Measurements from ENCODE around the gene STK40.

STK40 gene

DNA sequence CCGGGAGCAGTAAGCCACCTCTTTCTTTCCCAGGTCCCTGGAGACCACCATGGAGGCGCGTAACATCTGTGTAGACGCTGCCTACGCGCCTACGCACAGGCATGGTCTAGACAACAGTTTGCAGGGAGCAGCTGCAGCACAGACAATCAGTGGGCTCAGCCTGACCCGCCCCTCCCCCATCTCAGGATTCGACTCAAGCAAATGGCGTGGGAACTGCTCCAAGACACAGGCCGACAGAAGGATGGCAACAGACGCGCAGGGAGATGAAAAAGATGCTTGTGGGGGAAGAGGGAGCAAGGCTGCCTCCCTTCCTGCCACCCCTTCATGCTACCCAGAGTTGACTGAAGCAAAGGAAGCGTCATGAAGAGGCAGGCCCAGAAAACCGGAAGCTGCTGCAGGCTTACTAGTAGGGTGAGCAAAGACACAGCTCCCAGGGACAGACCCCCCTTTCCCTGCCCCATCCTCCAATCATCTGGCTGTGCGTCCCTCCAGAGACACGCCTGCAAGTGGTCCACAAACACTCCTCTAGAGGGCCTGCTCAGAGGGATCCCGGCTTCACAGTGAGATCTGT lies 19.5 kb downstream of the STK40 start:
- H3K4me2 ChIP-seq (ENCODE audit: low read length), result no peak overlapping the region
- no peaks in the 10 kb centered on the region for H3K79me2 ChIP-seq (ENCODE audit: low read length)
- no peaks in the 10 kb centered on the region for H3K9me3 ChIP-seq (ENCODE audit: insufficient read depth, low read length)
- H3K9ac ChIP-seq (ENCODE audit: low read length), result no peak overlapping the region
- no peak overlapping the region for H3K4me3 ChIP-seq (ENCODE audit: low read length)
- H2AFZ ChIP-seq (ENCODE audit: low read depth, low read length), result no peak overlapping the region
- H3K36me3 ChIP-seq (replicated peaks; ENCODE audit: low read depth, low read length), result no peaks in the 10 kb centered on the region
- peaks cover 11% of the 10 kb centered on the region for H3K4me1 ChIP-seq (ENCODE audit: low read length)
- H3K27ac ChIP-seq (ENCODE audit: low read length), result no peak overlapping the region
- no peaks in the 10 kb centered on the region for H3K27me3 ChIP-seq (ENCODE audit: low read depth, low read length)
- peaks cover 4% of the 10 kb centered on the region; the same call in 1 of the 2 replicates for H4K20me1 ChIP-seq (ENCODE audit: insufficient read depth, low read length)
- no peak for TF ChIP-seq EZH2phosphoT487 (IDR thresholded peaks at IDR 0.05; ENCODE audit: low read depth)
- no peak for TF ChIP-seq CTCF (IDR thresholded peaks at IDR 0.05; ENCODE audit: low read depth, low read length)

GRCh38 chr1:36365381-36365780 lies 20.3 kb downstream of the STK40 start:
- no peaks in the 10 kb centered on the region for H3K27me3 ChIP-seq (ENCODE audit: low read depth, low read length)
- H2AFZ ChIP-seq (ENCODE audit: low read depth, low read length), result no peak overlapping the region
- peaks cover 11% of the 10 kb centered on the region for H3K4me1 ChIP-seq (ENCODE audit: low read length)
- H3K4me3 ChIP-seq (ENCODE audit: low read length), result no peak overlapping the region
- no peak overlapping the region for H3K4me2 ChIP-seq (ENCODE audit: low read length)
- H3K36me3 ChIP-seq (replicated peaks; ENCODE audit: low read depth, low read length), result no peaks in the 10 kb centered on the region
- H4K20me1 ChIP-seq (ENCODE audit: insufficient read depth, low read length), result peaks cover 4% of the 10 kb centered on the region; the same call in 1 of the 2 replicates
- no peak for TF ChIP-seq EZH2phosphoT487 (IDR thresholded peaks at IDR 0.05; ENCODE audit: low read depth)
- no peak for TF ChIP-seq CTCF (IDR thresholded peaks at IDR 0.05; ENCODE audit: low read depth, low read length)
- no peaks in the 10 kb centered on the region for H3K79me2 ChIP-seq (ENCODE audit: low read length)
- no peak overlapping the region for H3K9ac ChIP-seq (ENCODE audit: low read length)
- H3K27ac ChIP-seq (ENCODE audit: low read length), result no peak overlapping the region
- no peaks in the 10 kb centered on the region for H3K9me3 ChIP-seq (ENCODE audit: insufficient read depth, low read length)

DNA sequence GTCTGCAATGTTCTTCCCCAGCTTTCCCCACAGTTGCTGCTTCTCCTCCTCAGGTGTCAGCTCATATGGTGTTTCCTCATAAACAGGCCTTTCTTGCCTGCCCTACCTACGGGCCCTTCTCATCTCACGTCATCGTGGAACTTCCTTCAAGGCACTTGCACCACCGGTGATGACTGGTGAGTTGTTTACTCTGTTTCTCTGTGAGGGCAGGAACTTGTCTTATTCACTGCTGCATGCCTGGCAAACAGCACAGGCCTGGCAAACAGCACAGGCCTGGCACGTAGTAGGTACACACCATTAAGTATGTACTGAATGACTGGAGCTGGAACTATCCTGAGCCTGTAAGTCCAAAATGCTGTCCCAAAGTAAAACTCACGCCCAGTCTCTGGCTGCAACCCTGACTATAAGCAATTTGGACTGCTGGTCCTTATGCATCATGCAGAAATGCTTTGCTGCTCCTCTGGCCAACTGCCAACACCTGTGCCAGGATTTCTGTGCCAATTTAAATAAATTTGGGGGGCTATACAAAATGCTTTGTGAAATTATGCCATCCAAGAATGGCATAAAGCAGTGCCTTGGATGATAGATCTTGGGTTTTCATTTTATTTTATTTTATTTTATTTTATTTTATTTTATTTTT lies 25.7 kb downstream of the STK40 start:
- Histone ChIP-seq H3K27ac (ENCODE audit: low read length) (no peak overlapping the region), H3K27me3 (ENCODE audit: low read depth, low read length) (no peaks in the 10 kb centered on the region), H4K20me1 (ENCODE audit: insufficient read depth, low read length) (no peaks in the 10 kb centered on the region), H3K36me3 (replicated peaks; ENCODE audit: low read depth, low read length) (no peaks in the 10 kb centered on the region), H3K4me3 (ENCODE audit: low read length) (no peak overlapping the region), H3K9ac (ENCODE audit: low read length) (no peak overlapping the region), H3K4me2 (ENCODE audit: low read length) (no peak overlapping the region), H3K9me3 (ENCODE audit: insufficient read depth, low read length) (no peaks in the 10 kb centered on the region), H3K79me2 (ENCODE audit: low read length) (no peaks in the 10 kb centered on the region), H2AFZ (ENCODE audit: low read depth, low read length) (no peak overlapping the region), H3K4me1 (ENCODE audit: low read length) (no peaks in the 10 kb centered on the region)
- TF ChIP-seq EZH2phosphoT487 (IDR thresholded peaks at IDR 0.05; ENCODE audit: low read depth) (no peak), CTCF (IDR thresholded peaks at IDR 0.05; ENCODE audit: low read depth, low read length) (no peak)

DNA sequence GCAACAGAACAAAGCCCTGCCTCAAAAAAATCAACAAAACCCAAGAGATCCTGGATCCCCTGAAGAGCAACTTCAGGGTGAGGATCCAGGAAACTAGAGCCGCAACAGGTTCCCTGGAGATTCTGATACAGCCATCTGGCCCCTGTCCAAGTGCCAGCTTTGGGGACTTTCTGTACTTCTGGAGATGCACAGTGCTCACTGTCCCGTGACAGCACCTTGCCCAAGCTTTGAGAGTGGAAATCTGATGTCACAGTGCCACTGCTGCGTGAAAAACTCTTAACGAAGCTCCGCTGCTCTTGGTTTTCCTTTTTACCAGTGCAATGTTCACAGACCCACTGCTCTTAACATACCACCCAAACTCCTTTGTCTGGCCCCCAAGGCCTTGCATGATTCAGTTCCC lies 26.3 kb downstream of the STK40 start:
- Histone ChIP-seq H3K79me2 (ENCODE audit: low read length) (no peaks in the 10 kb centered on the region), H3K27me3 (ENCODE audit: low read depth, low read length) (no peaks in the 10 kb centered on the region), H3K4me1 (ENCODE audit: low read length) (no peaks in the 10 kb centered on the region), H3K36me3 (replicated peaks; ENCODE audit: low read depth, low read length) (no peaks in the 10 kb centered on the region), H3K4me3 (ENCODE audit: low read length) (no peak overlapping the region), H4K20me1 (ENCODE audit: insufficient read depth, low read length) (no peaks in the 10 kb centered on the region), H2AFZ (ENCODE audit: low read depth, low read length) (no peak overlapping the region), H3K9ac (ENCODE audit: low read length) (no peak overlapping the region), H3K27ac (ENCODE audit: low read length) (no peak overlapping the region), H3K4me2 (ENCODE audit: low read length) (no peak overlapping the region), H3K9me3 (ENCODE audit: insufficient read depth, low read length) (no peaks in the 10 kb centered on the region)
- TF ChIP-seq CTCF (IDR thresholded peaks at IDR 0.05; ENCODE audit: low read depth, low read length) (no peak), EZH2phosphoT487 (IDR thresholded peaks at IDR 0.05; ENCODE audit: low read depth) (no peak)
